Fibroblast of skin of right biceps (primary cell): ENCODE measurements around the gene MINDY4.

Experiments
- DNase-seq: peaks from one replicate; pipeline ENCODE4 v3.0.0-alpha.2; 2013

MINDY4 gene

DNA sequence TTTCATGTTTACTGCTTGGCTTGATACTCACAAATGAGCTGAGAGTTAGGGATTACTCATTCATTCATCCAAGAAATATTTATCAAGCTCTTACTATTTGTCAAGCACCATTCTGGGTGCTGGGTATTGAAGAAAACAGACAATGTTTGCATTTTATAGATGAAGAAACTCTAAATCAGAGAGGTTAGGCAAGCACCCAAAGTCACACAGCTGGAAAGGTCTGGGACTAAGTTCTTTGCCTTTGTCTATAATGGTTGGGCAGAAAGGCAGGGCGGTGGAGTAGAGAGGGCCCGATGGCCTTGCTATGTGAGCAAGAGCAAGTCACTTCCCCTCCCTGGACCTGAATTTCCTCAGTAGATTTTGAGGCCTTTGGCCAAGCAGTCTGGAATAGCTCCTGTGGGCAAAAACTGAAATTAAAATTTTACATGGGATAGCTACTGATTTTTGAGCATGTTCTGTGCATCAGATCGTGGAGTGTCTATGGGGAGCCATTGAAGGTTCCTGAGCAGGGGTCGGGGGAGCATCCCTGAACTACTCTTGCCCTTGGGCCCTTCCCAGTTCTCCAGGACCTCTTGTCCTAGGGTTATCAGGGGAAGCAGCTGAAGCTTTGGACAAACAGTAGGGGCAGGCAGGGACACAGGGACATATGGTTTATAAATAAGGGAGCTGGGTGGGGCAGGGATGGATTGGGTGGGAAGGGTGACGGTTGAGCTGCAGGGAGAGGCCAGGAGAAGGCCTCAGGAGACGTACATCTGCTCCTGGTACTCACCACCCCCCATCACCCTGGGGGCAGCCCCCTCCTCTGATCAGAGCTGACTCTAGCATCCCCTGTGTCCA is 163.7 kb downstream of the MINDY4 start:
- no peak for DNase-seq

DNA sequence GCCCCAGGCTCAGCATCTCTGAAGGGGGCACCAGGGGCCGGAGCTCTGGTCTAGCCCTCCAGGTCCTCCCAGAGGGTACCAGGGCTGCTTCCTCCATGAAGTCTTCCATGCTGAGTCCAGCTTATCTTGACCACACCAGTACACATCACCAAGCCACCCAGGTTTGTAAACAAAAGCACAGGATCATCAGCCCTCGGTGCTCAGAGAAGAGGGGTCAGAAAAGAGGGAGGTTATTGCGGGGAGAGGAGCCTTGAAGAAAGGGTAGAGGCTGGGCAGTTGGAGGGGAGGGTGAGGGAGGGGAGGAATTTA is 164.3 kb downstream of the MINDY4 start:
- no peak for DNase-seq

DNA sequence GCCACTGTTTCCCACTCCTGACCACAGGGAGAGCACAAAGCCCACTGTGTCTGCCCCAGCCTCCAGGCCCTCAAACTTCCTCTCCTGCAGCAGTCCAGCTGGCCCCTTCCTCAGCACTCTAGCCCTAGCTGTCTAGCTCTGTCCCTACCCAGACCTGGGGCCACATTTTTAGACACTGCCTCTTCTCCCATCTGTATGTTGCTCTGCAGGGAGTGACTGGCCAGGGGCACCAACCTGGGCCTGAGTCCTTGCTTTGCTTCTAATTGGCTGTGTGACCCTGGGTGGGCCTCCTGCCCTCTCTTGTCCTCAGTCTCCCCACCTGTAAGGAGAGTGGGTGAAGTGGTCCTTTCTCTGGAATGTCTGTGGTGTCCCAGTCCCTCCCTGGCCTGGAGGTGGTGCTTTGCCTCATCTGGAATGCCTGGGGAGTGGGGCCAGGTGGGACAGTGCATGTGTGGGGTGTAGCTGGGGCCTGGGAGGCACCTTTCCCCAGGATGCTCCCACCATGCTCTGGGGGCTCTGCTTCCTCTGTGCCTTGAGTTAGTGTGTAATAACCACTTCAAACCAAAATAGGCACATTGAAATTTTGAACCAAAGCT is 165.5 kb downstream of the MINDY4 start:
- no peak for DNase-seq

DNA sequence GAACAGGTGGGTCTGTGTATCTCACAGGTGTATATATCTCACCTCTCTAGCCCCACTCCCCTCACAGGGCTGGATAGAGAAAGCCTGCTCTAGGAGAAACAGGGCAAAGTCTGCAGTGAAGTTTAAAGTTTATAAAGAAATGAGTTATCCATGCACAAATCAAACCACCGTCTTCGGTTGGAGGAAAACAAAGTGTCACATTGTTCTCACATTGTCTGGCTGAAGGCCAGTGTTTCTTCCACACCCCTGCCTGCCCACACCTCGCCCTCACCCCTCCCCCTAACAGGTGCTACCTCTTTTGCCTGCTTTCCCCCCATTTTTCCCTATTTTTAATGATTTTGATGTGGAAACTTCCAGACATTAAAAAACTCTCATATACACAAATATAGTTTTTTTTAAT is 166.2 kb downstream of the MINDY4 start:
- no peak for DNase-seq

DNA sequence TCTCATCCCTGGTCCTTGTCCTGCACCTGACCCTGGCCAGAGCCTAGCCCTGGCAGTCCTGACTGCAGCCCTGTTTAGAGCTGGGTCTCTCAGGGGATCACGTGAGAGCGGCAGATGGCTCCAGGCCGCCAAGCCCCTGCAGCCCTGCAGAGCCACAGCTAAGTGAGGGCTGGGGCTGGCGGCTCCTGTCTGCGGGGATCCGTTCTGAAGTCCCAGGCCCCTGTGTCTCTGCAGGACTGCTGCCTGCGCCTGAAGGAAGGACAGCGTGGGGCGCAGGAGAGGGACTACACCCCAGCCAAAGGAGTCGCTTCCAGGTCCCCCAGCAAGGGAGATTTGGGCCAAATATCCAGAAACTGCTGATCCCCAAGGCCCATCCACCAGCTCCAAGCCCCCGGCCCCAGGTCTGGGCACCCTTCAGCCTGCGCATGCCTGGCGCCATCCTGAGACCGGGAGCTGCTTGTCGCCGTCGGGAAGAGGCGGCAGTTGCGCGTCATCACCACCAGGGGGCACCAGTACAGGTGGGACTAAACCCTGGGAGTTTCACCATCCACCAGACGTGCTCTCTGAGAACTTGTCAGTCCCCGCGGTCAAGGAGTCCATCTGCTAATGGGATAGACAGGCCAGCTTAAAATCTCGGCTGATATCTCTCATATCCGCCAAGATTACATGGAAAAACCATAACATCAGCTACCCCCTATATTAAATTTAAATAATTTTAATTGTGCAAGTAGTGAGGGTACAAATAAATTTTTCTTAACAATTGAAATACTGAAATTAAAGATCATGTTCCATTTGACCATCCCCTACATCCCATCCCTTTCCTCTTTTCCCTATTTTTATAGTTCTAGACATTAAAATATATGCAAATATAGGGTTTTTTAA is 167.5 kb downstream of the MINDY4 start:
- DNase-seq = peak; percentile 62

DNA sequence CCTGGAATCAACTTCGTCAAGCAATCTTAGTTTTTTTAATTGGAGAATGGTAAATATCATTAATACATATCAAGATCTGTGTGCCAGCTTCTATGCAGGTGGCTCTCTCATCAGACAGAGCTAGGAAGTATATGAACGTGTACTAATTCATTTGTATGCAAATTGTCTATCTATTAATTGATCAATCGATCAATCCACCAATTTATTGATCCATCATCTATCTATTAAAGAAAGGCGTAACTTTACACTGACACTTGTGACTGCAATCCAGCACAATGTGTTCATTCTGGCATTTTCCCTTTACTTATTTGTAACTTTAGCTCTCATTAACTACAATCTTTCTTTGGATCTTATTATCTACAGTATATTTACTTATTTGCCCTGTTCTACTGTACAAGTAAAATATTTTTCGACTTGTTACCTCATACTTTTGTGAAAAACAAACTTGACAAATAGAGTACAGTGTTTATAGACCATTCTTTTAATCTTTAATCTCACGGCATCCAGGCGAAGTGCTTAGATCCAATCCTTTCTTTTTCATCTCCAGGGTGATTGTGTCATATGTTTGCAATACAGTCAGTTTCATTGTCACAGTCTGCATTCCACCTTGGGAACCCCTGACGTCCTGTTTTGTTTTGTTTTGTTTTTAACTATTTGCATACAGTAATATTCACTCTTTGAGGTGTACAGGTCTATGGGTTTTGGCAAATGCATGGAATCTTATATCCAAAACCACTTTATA is 170.5 kb downstream of the MINDY4 start:
- DNase-seq = no peak
